ENCODE results near the gene NEO1. TPM values are rescaled to one million over a fixed set of nuclear protein-coding genes. Genes with fewer than 3 reads are reported as not detected.

Gene NEO1
- polyA plus RNA-seq, 4 donors: 8.4 to 162 (median 21.7) TPM

GRCh38 chr15:73146419-73146818, 94.2 kb downstream of the NEO1 start:
- H3K4me1 ChIP-seq (ENCODE audit: control insufficient read depth in 3 of 3, insufficient read depth in 2 of 3, low read depth in 1 of 3, low read length in 2 of 3): peaks cover 0 to 9% (median 0%) of the 10 kb centered on the region in 3 donors

GRCh38 chr15:73150831-73151230, 98.6 kb downstream of the NEO1 start:
- Histone ChIP-seq H3K4me3 (ENCODE audit: low read depth in 1 of 3, low read length in 3 of 3) (no peak overlapping the region), H3K36me3 (ENCODE audit: control insufficient read depth in 3 of 3, insufficient read depth in 2 of 3, low read depth in 1 of 3, low read length in 3 of 3) (peaks cover 0 to 8% (median 2%) of the 10 kb centered on the region in 3 donors), H3K4me1 (ENCODE audit: control insufficient read depth in 3 of 3, insufficient read depth in 2 of 3, low read depth in 1 of 3, low read length in 2 of 3) (no peaks in the 10 kb centered on the region), H3K27me3 (ENCODE audit: control insufficient read depth in 3 of 3, insufficient read depth in 3 of 3, low read length in 3 of 3) (no peaks in the 10 kb centered on the region), H3K9me3 (ENCODE audit: control insufficient read depth in 2 of 2, insufficient read depth in 1 of 2, low read depth in 1 of 2, low read length in 1 of 2) (peaks cover 0 to 15% of the 10 kb centered on the region in 2 donors), H3K27ac (ENCODE audit: low read depth in 1 of 3, low read length in 2 of 3) (no peak overlapping the region)
- DNase-seq (no peak), FAIRE-seq (no peak)
- 83 to 92% (median 85%) methylated on average over 2 of the region's 2 CpGs for WGBS, 3 donors

More at GRCh38 chr15:73146419-73146818, 94.2 kb downstream of the NEO1 start:
- peaks cover 0 to 10% (median 0%) of the 10 kb centered on the region in 3 donors for H3K36me3 ChIP-seq (ENCODE audit: control insufficient read depth in 3 of 3, insufficient read depth in 2 of 3, low read depth in 1 of 3, low read length in 3 of 3)
- DNase-seq: no peak
- H3K4me3 ChIP-seq (ENCODE audit: low read depth in 1 of 3, low read length in 3 of 3): no peak overlapping the region
- no peak for FAIRE-seq
- H3K27me3 ChIP-seq (ENCODE audit: control insufficient read depth in 3 of 3, insufficient read depth in 3 of 3, low read length in 3 of 3): no peaks in the 10 kb centered on the region
- H3K27ac ChIP-seq (ENCODE audit: low read depth in 1 of 3, low read length in 2 of 3): no peak overlapping the region
- peaks cover 0 to 1% of the 10 kb centered on the region in 2 donors for H3K9me3 ChIP-seq (ENCODE audit: control insufficient read depth in 2 of 2, insufficient read depth in 1 of 2, low read depth in 1 of 2, low read length in 1 of 2)

- Histone ChIP-seq H3K9me3 (ENCODE audit: control insufficient read depth in 2 of 2, insufficient read depth in 1 of 2, low read depth in 1 of 2, low read length in 1 of 2) (peaks cover 0 to 30% of the 10 kb centered on the region in 2 donors), H3K36me3 (ENCODE audit: control insufficient read depth in 3 of 3, insufficient read depth in 2 of 3, low read depth in 1 of 3, low read length in 3 of 3) (peaks cover 0 to 21% (median 4%) of the 10 kb centered on the region in 3 donors), H3K4me3 (ENCODE audit: low read depth in 1 of 3, low read length in 3 of 3) (no peak overlapping the region), H3K27me3 (ENCODE audit: control insufficient read depth in 3 of 3, insufficient read depth in 3 of 3, low read length in 3 of 3) (no peaks in the 10 kb centered on the region), H3K4me1 (ENCODE audit: control insufficient read depth in 3 of 3, insufficient read depth in 2 of 3, low read depth in 1 of 3, low read length in 2 of 3) (no peaks in the 10 kb centered on the region), H3K27ac (ENCODE audit: low read depth in 1 of 3, low read length in 2 of 3) (no peak overlapping the region)
- DNase-seq (no peak), FAIRE-seq (no peak)
- WGBS, 3 donors: 92 to 97% (median 97%) methylated on average over 1 of the region's 1 CpG
These were observed 100.8 kb downstream of the NEO1 start for GRCh38 chr15:73153024-73153423.

- H3K27ac ChIP-seq (ENCODE audit: low read depth in 1 of 3, low read length in 2 of 3): no peak overlapping the region
- peaks cover 0 to 30% of the 10 kb centered on the region in 2 donors for H3K9me3 ChIP-seq (ENCODE audit: control insufficient read depth in 2 of 2, insufficient read depth in 1 of 2, low read depth in 1 of 2, low read length in 1 of 2)
- H3K27me3 ChIP-seq (ENCODE audit: control insufficient read depth in 3 of 3, insufficient read depth in 3 of 3, low read length in 3 of 3): no peaks in the 10 kb centered on the region
- FAIRE-seq: no peak
- no peaks in the 10 kb centered on the region for H3K4me1 ChIP-seq (ENCODE audit: control insufficient read depth in 3 of 3, insufficient read depth in 2 of 3, low read depth in 1 of 3, low read length in 2 of 3)
- no peak for DNase-seq
- no peak overlapping the region for H3K4me3 ChIP-seq (ENCODE audit: low read depth in 1 of 3, low read length in 3 of 3)
- H3K36me3 ChIP-seq (ENCODE audit: control insufficient read depth in 3 of 3, insufficient read depth in 2 of 3, low read depth in 1 of 3, low read length in 3 of 3): peaks cover 0 to 23% (median 4%) of the 10 kb centered on the region in 3 donors
- WGBS, 3 donors: 93 to 97% (median 93%) methylated on average over 5 of the region's 5 CpGs
These were observed 101.2 kb downstream of the NEO1 start for GRCh38 chr15:73153447-73153846.

- Histone ChIP-seq H3K4me3 (ENCODE audit: low read depth in 1 of 3, low read length in 3 of 3) (no peak overlapping the region), H3K27ac (ENCODE audit: low read depth in 1 of 3, low read length in 2 of 3) (no peak overlapping the region), H3K27me3 (ENCODE audit: control insufficient read depth in 3 of 3, insufficient read depth in 3 of 3, low read length in 3 of 3) (no peaks in the 10 kb centered on the region), H3K9me3 (ENCODE audit: control insufficient read depth in 2 of 2, insufficient read depth in 1 of 2, low read depth in 1 of 2, low read length in 1 of 2) (peaks cover 0 to 27% of the 10 kb centered on the region in 2 donors), H3K36me3 (ENCODE audit: control insufficient read depth in 3 of 3, insufficient read depth in 2 of 3, low read depth in 1 of 3, low read length in 3 of 3) (peaks cover 0 to 26% (median 4%) of the 10 kb centered on the region in 3 donors), H3K4me1 (ENCODE audit: control insufficient read depth in 3 of 3, insufficient read depth in 2 of 3, low read depth in 1 of 3, low read length in 2 of 3) (no peaks in the 10 kb centered on the region)
- 93 to 100% (median 94%) methylated on average over 3 of the region's 3 CpGs for WGBS, 3 donors
- DNase-seq (no peak), FAIRE-seq (no peak)
These were observed 104.3 kb downstream of the NEO1 start for GRCh38 chr15:73156431-73157191.

- Histone ChIP-seq H3K4me1 (ENCODE audit: control insufficient read depth in 3 of 3, insufficient read depth in 2 of 3, low read depth in 1 of 3, low read length in 2 of 3) (no peaks in the 10 kb centered on the region), H3K9me3 (ENCODE audit: control insufficient read depth in 2 of 2, insufficient read depth in 1 of 2, low read depth in 1 of 2, low read length in 1 of 2) (peaks cover 0 to 18% of the 10 kb centered on the region in 2 donors), H3K4me3 (ENCODE audit: low read depth in 1 of 3, low read length in 3 of 3) (no peak overlapping the region), H3K27me3 (ENCODE audit: control insufficient read depth in 3 of 3, insufficient read depth in 3 of 3, low read length in 3 of 3) (no peaks in the 10 kb centered on the region), H3K36me3 (ENCODE audit: control insufficient read depth in 3 of 3, insufficient read depth in 2 of 3, low read depth in 1 of 3, low read length in 3 of 3) (peaks cover 0 to 24% (median 0%) of the 10 kb centered on the region in 3 donors), H3K27ac (ENCODE audit: low read depth in 1 of 3, low read length in 2 of 3) (no peak overlapping the region)
- DNase-seq: no peak
- no peak for FAIRE-seq
- WGBS, 3 donors: 57 to 85% (median 83%) methylated on average over 1 of the region's 1 CpG
These were observed 109.3 kb downstream of the NEO1 start for GRCh38 chr15:73161546-73161945.

- Histone ChIP-seq H3K9me3 (ENCODE audit: control insufficient read depth in 2 of 2, insufficient read depth in 1 of 2, low read depth in 1 of 2, low read length in 1 of 2) (peaks cover 0 to 11% of the 10 kb centered on the region in 2 donors), H3K4me1 (ENCODE audit: control insufficient read depth in 3 of 3, insufficient read depth in 2 of 3, low read depth in 1 of 3, low read length in 2 of 3) (no peaks in the 10 kb centered on the region), H3K27ac (ENCODE audit: low read depth in 1 of 3, low read length in 2 of 3) (no peak overlapping the region), H3K4me3 (ENCODE audit: low read depth in 1 of 3, low read length in 3 of 3) (no peak overlapping the region), H3K27me3 (ENCODE audit: control insufficient read depth in 3 of 3, insufficient read depth in 3 of 3, low read length in 3 of 3) (no peaks in the 10 kb centered on the region), H3K36me3 (ENCODE audit: control insufficient read depth in 3 of 3, insufficient read depth in 2 of 3, low read depth in 1 of 3, low read length in 3 of 3) (peaks cover 0 to 9% (median 0%) of the 10 kb centered on the region in 3 donors)
- DNase-seq (peak in 1 of 2 donors; percentile 68), FAIRE-seq (no peak)
- 62 to 86% (median 83%) methylated on average over 3 of the region's 3 CpGs for WGBS, 3 donors
These were observed 113.2 kb downstream of the NEO1 start for GRCh38 chr15:73165435-73165834.

- no peaks in the 10 kb centered on the region for H3K27me3 ChIP-seq (ENCODE audit: control insufficient read depth in 3 of 3, insufficient read depth in 3 of 3, low read length in 3 of 3)
- DNase-seq (no peak), FAIRE-seq (no peak)
- H3K9me3 ChIP-seq (ENCODE audit: control insufficient read depth in 2 of 2, insufficient read depth in 1 of 2, low read depth in 1 of 2, low read length in 1 of 2): peaks cover 0 to 11% of the 10 kb centered on the region in 2 donors
- H3K27ac ChIP-seq (ENCODE audit: low read depth in 1 of 3, low read length in 2 of 3): no peak overlapping the region
- H3K4me1 ChIP-seq (ENCODE audit: control insufficient read depth in 3 of 3, insufficient read depth in 2 of 3, low read depth in 1 of 3, low read length in 2 of 3): no peaks in the 10 kb centered on the region
- WGBS, 3 donors: 84 to 94% (median 93%) methylated on average over 4 of the region's 4 CpGs
- peaks cover 0 to 9% (median 0%) of the 10 kb centered on the region in 3 donors for H3K36me3 ChIP-seq (ENCODE audit: control insufficient read depth in 3 of 3, insufficient read depth in 2 of 3, low read depth in 1 of 3, low read length in 3 of 3)
- H3K4me3 ChIP-seq (ENCODE audit: low read depth in 1 of 3, low read length in 3 of 3): no peak overlapping the region
These were observed 113.6 kb downstream of the NEO1 start for GRCh38 chr15:73165844-73166243.

Measured in small intestine (tissue), 7 donors.